HepG2 (cell line): ENCODE results near the gene SRF. TPM values are rescaled to one million over a fixed set of nuclear protein-coding genes. Genes with fewer than 3 reads are reported as not detected.
A peak's percentile ranks its signal among the peaks of the same experiment; 100 is the strongest.

Experiments
- ATAC-seq: fragments of 200-7000 bp; cut with Tn5 transposase; 3 replicates; pipeline ENCODE4 v1.9.1; 2020; ENCODE audit warnings: mild to moderate bottlenecking, moderate library complexity
- BruUV-seq: library from RNA; stranded (reverse); fragments of 400-500 nt; replicated peaks from 2 replicates; lab custom pipeline; 2021; lab: Mats Ljungman, UMichigan
- CTCF ChIA-PET: fragments of 300-600 bp; formaldehyde crosslinking; extraction: SDS; loops from one replicate; lab custom pipeline; 2021; ENCODE audit warnings: low total read pairs, inconsistent platforms, low intra/inter-chr PET ratio; lab: Yijun Ruan, JAX
- POLR2A ChIA-PET: fragments of 350-600 bp; sonication (Branson Sonifier 250); formaldehyde crosslinking; loops from one replicate; lab custom pipeline; 2020; ENCODE audit warnings: antibody characterized with exemption, inconsistent platforms; lab: Yijun Ruan, JAX
- DNase-seq: peaks from one replicate; pipeline ENCODE4 v3.0.0-alpha.2; 2015; ENCODE audit warnings: low spot score
- FAIRE-seq: peaks from 3 replicates; lab custom pipeline; 2011; peaks lifted over from hg19 to GRCh38; lab: Jason Lieb, UNC
- H2AFZ ChIP-seq: one replicate; pipeline ENCODE4 v1.6.1; 2011; ENCODE audit warnings: low read length, inconsistent platforms
- H3K27ac ChIP-seq: fragments of 300-600 bp; 3 replicates; pipeline ENCODE4 v1.8.0; 2011; ENCODE audit warnings: mixed run types, mild to moderate bottlenecking, mixed read lengths, low read length, inconsistent platforms; ENCODE audit not compliant: insufficient read depth; ENCODE audit errors: extremely low read length
- H3K27me3 ChIP-seq, 2 experiments: fragments of 200-600 bp in 1 of 2; 2 replicates in 1 of 2; 3 replicates in 1 of 2; pipeline versions ENCODE4 v1.6.0 to v1.8.0; 2011; ENCODE audit warnings: low read length in 2 of 2, mild to moderate bottlenecking in 2 of 2, moderate library complexity in 2 of 2, inconsistent platforms in 1 of 2; ENCODE audit not compliant: insufficient read depth in 2 of 2, control insufficient read depth in 1 of 2
- H3K36me3 ChIP-seq, 2 experiments: fragments of 200-600 bp in 1 of 2; replicated peaks in 1 of 2; 2 replicates in 1 of 2; 3 replicates in 1 of 2; pipeline versions ENCODE4 v1.5.1 to v1.8.0; 2011; ENCODE audit warnings: low read length in 2 of 2, inconsistent platforms in 1 of 2; ENCODE audit not compliant: insufficient read depth in 2 of 2, control insufficient read depth in 1 of 2
- H3K4me1 ChIP-seq: 2 replicates; pipeline ENCODE4 v1.5.1; 2012; ENCODE audit warnings: low read length, inconsistent platforms; ENCODE audit not compliant: insufficient read depth
- H3K4me2 ChIP-seq: 2 replicates; pipeline ENCODE4 v1.6.0; 2011; ENCODE audit warnings: low read depth, low read length, inconsistent platforms
- H3K4me3 ChIP-seq, 3 experiments: fragments of 200-600 bp in 1 of 3; sonication (generic), shearing (Covaris generic) in 1 of 3; replicated peaks in 1 of 3; 2 replicates each; pipeline ENCODE4 v1.5.1; 2011 to 2016; ENCODE audit warnings: low read length in 3 of 3, inconsistent platforms in 2 of 3, low read depth in 2 of 3, mild to moderate bottlenecking in 2 of 3, control low read depth in 1 of 3, mixed read lengths in 1 of 3; ENCODE audit not compliant: insufficient read depth in 1 of 3
- H3K79me2 ChIP-seq: one replicate; pipeline ENCODE4 v1.6.1; 2011; ENCODE audit warnings: low read length, inconsistent platforms; ENCODE audit not compliant: insufficient read depth
- H3K9ac ChIP-seq: 2 replicates; pipeline ENCODE4 v1.6.0; 2011; ENCODE audit warnings: mild to moderate bottlenecking, low read depth, low read length, inconsistent platforms; ENCODE audit not compliant: insufficient read depth
- H3K9me3 ChIP-seq: 2 replicates; pipeline ENCODE4 v1.5.1; 2012; ENCODE audit warnings: mild to moderate bottlenecking, low read length
- H4K20me1 ChIP-seq: 2 replicates; pipeline ENCODE4 v1.6.0; 2011; ENCODE audit warnings: inconsistent platforms, mild to moderate bottlenecking, low read length, moderate library complexity; ENCODE audit not compliant: insufficient read depth
- AGO2 ChIP-seq: fragments of 200-400 bp; formaldehyde crosslinking; optimal IDR thresholded peaks from 2 replicates; pipeline ENCODE3; 2017; ENCODE audit warnings: mild to moderate bottlenecking, low read depth, low read length, moderate library complexity
- EHMT2 ChIP-seq: fragments of 200-600 bp; sonication (generic); IDR thresholded peaks from 2 replicates; pipeline ENCODE4 v1.7.0; 2017; ENCODE audit warnings: antibody characterized with exemption, low read depth, low read length, borderline replicate concordance
- FOXC1 ChIP-seq: sonication (generic); formaldehyde crosslinking; IDR thresholded peaks from 2 replicates; pipeline ENCODE4 v1.8.0; 2022; ENCODE audit warnings: mild to moderate bottlenecking, missing genetic modification reagents, borderline replicate concordance
- MTF2 ChIP-seq: sonication (generic); formaldehyde crosslinking; IDR thresholded peaks from 2 replicates; pipeline ENCODE4 v1.5.0; 2020; ENCODE audit warnings: missing genetic modification reagents, borderline replicate concordance
- POLR2A ChIP-seq, 2 experiments: IDR thresholded peaks; 2 replicates each; pipeline ENCODE4 v1.6.1; 2011; ENCODE audit warnings: low read depth in 2 of 2, low read length in 2 of 2, mild to moderate bottlenecking in 1 of 2, moderate library complexity in 1 of 2; ENCODE audit not compliant: insufficient read depth in 1 of 2
- RBFOX2 ChIP-seq: fragments of 200-400 bp; formaldehyde crosslinking; IDR thresholded peaks from 2 replicates; pipeline ENCODE4 v1.6.1; 2017; ENCODE audit warnings: low read depth, mild to moderate bottlenecking, low read length
- TEF ChIP-seq: sonication (generic); formaldehyde crosslinking; IDR thresholded peaks from 2 replicates; pipeline ENCODE4 v1.5.0; 2020; ENCODE audit warnings: missing genetic modification reagents
- ZC3H13 ChIP-seq: sonication (generic); formaldehyde crosslinking; IDR thresholded peaks from 2 replicates; pipeline ENCODE4 v1.8.1; 2023; ENCODE audit warnings: mild to moderate bottlenecking, missing genetic modification reagents, moderate library complexity
- ZNF883 ChIP-seq: sonication (generic); formaldehyde crosslinking; IDR thresholded peaks from 2 replicates; pipeline ENCODE4 v1.5.1; 2020; ENCODE audit warnings: mild to moderate bottlenecking, missing genetic modification reagents; ENCODE audit errors: not compliant biosample characterization
- WGBS: methylation state at CpG from one replicate; pipeline ENCODE4 v1.1.6; 2017; ENCODE audit warnings: low lambda C conversion rate; 5-methylcytosine and 5-hydroxymethylcytosine counted together
- in situ Hi-C: cut with HindIII; loops from 2 replicates; pipeline ENCODE4 v1.10.0; 2017; ENCODE audit warnings: low pct_unique_long_range_greater_than_20kb; ENCODE audit not compliant: extremely low pct_ligation_motif_present
- intact Hi-C: fragments of 100-400 bp; cut with micrococcal nuclease; formaldehyde crosslinking; loops from one replicate; pipeline ENCODE4 v1.10.0; 2022; ENCODE audit not compliant: unreplicated experiment
- polyA plus RNA-seq, 8 experiments: library from polyadenylated mRNA; depleted of rRNA in 3 of 8; stranded (reverse) in 7 of 8; unstranded in 1 of 8; fragments of >200 nt; fragmentation: Illumina TruSeq in 4 of 8; extraction: Trizol in 4 of 8; gene quantifications; 2 replicates each; pipeline versions ENCODE4 v1.2.1 to v1.2.3, GENCODE V29; 2011 to 2016; ENCODE audit warnings: low read depth in 4 of 8, missing spikeins in 1 of 8, mixed read lengths in 1 of 8; ENCODE audit not compliant: insufficient read depth in 1 of 8
- total RNA-seq, 5 experiments: library from RNA; depleted of rRNA; stranded (reverse); fragments of >200 nt; fragmentation: Illumina TruSeq; extraction: Trizol; gene quantifications; 2 replicates each; pipeline ENCODE4 v1.2.3, GENCODE V29; 2016; ENCODE audit warnings: low read depth in 1 of 5

Gene SRF
- total and polyA plus RNA-seq, 2 of the 13 experiments (the other 11 are each of a cell fraction or from before 2014, with no cell fraction given): 25.5 to 44.1 TPM

GRCh38 chr6:43222418-43223059, 51.5 kb downstream of the SRF start (continued):
- TF ChIP-seq POLR2A (IDR thresholded peaks at IDR 0.05; ENCODE audit: insufficient read depth in 1 of 2, low read depth in 2 of 2, low read length in 2 of 2) (peak; percentile 18 to 51; a peak in 3 of 4 replicates), ZNF883 (CRISPR knock-in tag) (no peak), TEF (CRISPR knock-in tag) (no peak), ZC3H13 (CRISPR knock-in tag) (peak; percentile 43; the same call in 1 of the 2 replicates), EHMT2 (no peak), FOXC1 (no peak)
- TF ChIP-seq, all 625 proteins: peak for 8

GRCh38 chr6:43223175-43223574, 52.1 kb downstream of the SRF start:
- ChIA-PET CTCF (no interaction called here), POLR2A (interaction anchor here (1.0 to 2.5 kb wide), 8 partner anchors 23 to 146 kb away, joined by 3 to 8 read pairs (median 4); partner anchors contain the start of genes CUL9 and ZNF318)
- no peak overlapping the region for H3K9ac ChIP-seq
- H3K27me3 ChIP-seq: no peaks in the 10 kb centered on the region
- no peak overlapping the region for H3K4me3 ChIP-seq
- TF ChIP-seq MTF2 (CRISPR knock-in tag) (no peak), AGO2 (peak; percentile 30), RBFOX2 (peak; percentile 64)
- DNase-seq: no peak
- H3K36me3 ChIP-seq: peaks cover 0 to 14% of the 10 kb centered on the region in 2 experiments; a peak in 1 of 5 replicates
- FAIRE-seq: no peak
- in situ Hi-C loops: no loop called here
- no TSS peak for BruUV-seq
- H2AFZ ChIP-seq: no peak overlapping the region
- no peak overlapping the region for H3K27ac ChIP-seq
- H3K4me2 ChIP-seq: no peak overlapping the region
- H3K79me2 ChIP-seq: peaks cover 1% of the 10 kb centered on the region
- no peaks in the 10 kb centered on the region for H4K20me1 ChIP-seq
- H3K4me1 ChIP-seq: peaks cover 16% of the 10 kb centered on the region
- no peak; the same call in 1 of the 3 replicates for ATAC-seq
- H3K9me3 ChIP-seq: no peaks in the 10 kb centered on the region
- intact Hi-C loops: no loop called here
- 94% methylated on average over 8 of the region's 14 CpGs for WGBS
